Small intestine (tissue), 7 donors: ENCODE results near the gene PSORS1C2. TPM values are rescaled to one million over a fixed set of nuclear protein-coding genes. Genes with fewer than 3 reads are reported as not detected.
A peak's percentile ranks its signal among the peaks of the same experiment; 100 is the strongest.

Experiments
- DNase-seq, 2 donors: peaks; one replicate each; pipeline versions ENCODE4 v3.0.0 to v3.0.0-alpha.2; 2013
- FAIRE-seq: peaks from 2 replicates; lab custom pipeline; 2012; peaks lifted over from hg19 to GRCh38; lab: Jason Lieb, UNC
- H3K27ac ChIP-seq, 3 donors: one replicate each; pipeline ENCODE4 v1.5.1; 2013; ENCODE audit warnings: low read length in 2 of 3, mild to moderate bottlenecking in 2 of 3, control low read depth in 1 of 3, inconsistent platforms in 1 of 3, low read depth in 1 of 3, moderate library complexity in 1 of 3
- H3K27me3 ChIP-seq, 3 donors: one replicate each; pipeline ENCODE4 v1.6.1; 2013; ENCODE audit warnings: low read length in 3 of 3, inconsistent platforms in 1 of 3; ENCODE audit not compliant: control insufficient read depth in 3 of 3, insufficient read depth in 3 of 3
- H3K36me3 ChIP-seq, 3 donors: one replicate each; pipeline ENCODE4 v1.6.1; 2013; ENCODE audit warnings: low read length in 3 of 3, inconsistent platforms in 1 of 3, low read depth in 1 of 3, mild to moderate bottlenecking in 1 of 3, moderate library complexity in 1 of 3; ENCODE audit not compliant: control insufficient read depth in 3 of 3, insufficient read depth in 2 of 3
- H3K4me1 ChIP-seq, 3 donors: one replicate each; pipeline ENCODE4 v1.6.1; 2013; ENCODE audit warnings: low read length in 2 of 3, inconsistent platforms in 1 of 3, low read depth in 1 of 3, mild to moderate bottlenecking in 1 of 3, moderate library complexity in 1 of 3; ENCODE audit not compliant: control insufficient read depth in 3 of 3, insufficient read depth in 2 of 3
- H3K4me3 ChIP-seq, 3 donors: one replicate each; pipeline ENCODE4 v1.5.1; 2013; ENCODE audit warnings: low read length in 3 of 3, control low read depth in 1 of 3, inconsistent platforms in 1 of 3, low read depth in 1 of 3, mild to moderate bottlenecking in 1 of 3, moderate library complexity in 1 of 3
- H3K9me3 ChIP-seq, 2 donors: one replicate each; pipeline ENCODE4 v1.6.1; 2013; ENCODE audit warnings: low read depth in 1 of 2, low read length in 1 of 2; ENCODE audit not compliant: control insufficient read depth in 2 of 2, insufficient read depth in 1 of 2
- WGBS, 3 donors: extraction: QIAGEN DNeasy Blood & Tissue Kit; methylation state at CpG; one replicate each; pipeline ENCODE4 v1.1.7; 2013; 5-methylcytosine and 5-hydroxymethylcytosine counted together
- polyA plus RNA-seq, 4 donors: library from polyadenylated mRNA; stranded (reverse) in 3 of 4; unstranded in 1 of 4; fragments of 200-250 nt in 3 of 4; fragments of 120-200 nt in 1 of 4; gene quantifications; one replicate each; pipeline versions ENCODE4 v1.2.1 to v1.2.3, GENCODE V29; 2013
- donor health status: healthy with polysubstance abuse.
- donor health status: control.
- donor health status: control.
- donor health status: Bipolar disorder and iron deficiency.
- donor health status: healthy.

PSORS1C2 gene
- polyA plus RNA-seq, 4 donors, result not detected

GRCh38 chr6:31091680-31092079, 47.2 kb downstream of the PSORS1C2 start:
- no peak overlapping the region for H3K27ac ChIP-seq

GRCh38 chr6:31090973-31091364, 47.9 kb downstream of the PSORS1C2 start:
- Histone ChIP-seq H3K27ac (no peak overlapping the region), H3K36me3 (no peaks in the 10 kb centered on the region), H3K27me3 (no peaks in the 10 kb centered on the region), H3K4me1 (no peaks in the 10 kb centered on the region), H3K9me3 (peaks cover 0 to 4% of the 10 kb centered on the region in 2 donors), H3K4me3 (no peak overlapping the region)
- DNase-seq (peak in 1 of 2 donors; percentile 48), FAIRE-seq (no peak)
- 81 to 83% (median 83%) methylated on average over 6 of the region's 6 CpGs for WGBS, 3 donors

More at GRCh38 chr6:31091680-31092079, 47.2 kb downstream of the PSORS1C2 start:
- Histone ChIP-seq H3K27me3 (no peaks in the 10 kb centered on the region), H3K4me1 (no peaks in the 10 kb centered on the region), H3K36me3 (no peaks in the 10 kb centered on the region), H3K4me3 (no peak overlapping the region), H3K9me3 (peaks cover 0 to 4% of the 10 kb centered on the region in 2 donors)
- FAIRE-seq, result no peak
- 26 to 35% (median 34%) methylated on average over 3 of the region's 3 CpGs for WGBS, 3 donors
- peak in 1 of 2 donors; percentile 45 for DNase-seq

GRCh38 chr6:31090275-31090972, 48.4 kb downstream of the PSORS1C2 start:
- H3K9me3 ChIP-seq, result peaks cover 0 to 4% of the 10 kb centered on the region in 2 donors
- no peak for FAIRE-seq
- 87 to 88% (median 88%) methylated on average over 3 of the region's 3 CpGs for WGBS, 3 donors
- no peak overlapping the region for H3K4me3 ChIP-seq
- no peak for DNase-seq
- peaks cover 0 to 3% (median 0%) of the 10 kb centered on the region in 3 donors for H3K27me3 ChIP-seq
- no peaks in the 10 kb centered on the region for H3K4me1 ChIP-seq
- no peaks in the 10 kb centered on the region for H3K36me3 ChIP-seq
- H3K27ac ChIP-seq, result no peak overlapping the region

Other genes starting within 250 kb of the PSORS1C2 start
- gene GTF2H4, start 230.9 kb downstream of the PSORS1C2 start, polyA plus RNA-seq, result 10 to 100 TPM; 21.5 to 22.3 (median 22.1) TPM
- 10 to 100 TPM; 25.4 to 54.9 (median 41.9) TPM for gene VARS2, start 224.8 kb downstream of the PSORS1C2 start, polyA plus RNA-seq
- gene SFTA2, start 206.9 kb downstream of the PSORS1C2 start, polyA plus RNA-seq, result 1 to 10 TPM in 2 of 4 donors, under 1 TPM in 1, not detected in 1; 0.83 to 3.2 (median 1.6) TPM
- gene MUCL3, start 198.1 kb downstream of the PSORS1C2 start, polyA plus RNA-seq, result 1 to 10 TPM in 2 of 4 donors, under 1 TPM in 2; 0.01 to 1.1 (median 0.57) TPM
- under 1 TPM in 3 of 4 donors, not detected in 1; 0.22 to 0.89 (median 0.81) TPM for gene MUC21, start 155.3 kb downstream of the PSORS1C2 start, polyA plus RNA-seq
- gene MUC22, start 128.6 kb downstream of the PSORS1C2 start, polyA plus RNA-seq, result not detected
- not detected for gene C6orf15, start 26.5 kb downstream of the PSORS1C2 start, polyA plus RNA-seq
- gene PSORS1C1, start 24.3 kb downstream of the PSORS1C2 start, polyA plus RNA-seq, result 10 to 100 TPM in 2 of 4 donors, 1 to 10 TPM in 1, under 1 TPM in 1; 0.19 to 40.5 (median 19.6) TPM
- gene CDSN, start 18.6 kb downstream of the PSORS1C2 start, polyA plus RNA-seq, result under 1 TPM in 1 of 4 donors, not detected in 3; 0.07 TPM
- gene CCHCR1, start 18.7 kb upstream of the PSORS1C2 start, polyA plus RNA-seq, result 10 to 100 TPM; 13.2 to 29.0 (median 15.1) TPM
- 10 to 100 TPM in 1 of 4 donors, 1 to 10 TPM in 3; 1.8 to 12.8 (median 4.9) TPM for gene TCF19, start 19.5 kb upstream of the PSORS1C2 start, polyA plus RNA-seq
- 10 to 100 TPM in 2 of 4 donors, 1 to 10 TPM in 1, under 1 TPM in 1; 0.10 to 32.0 (median 18.4) TPM for gene POU5F1, start 31.6 kb upstream of the PSORS1C2 start, polyA plus RNA-seq
- gene HLA-C, start 133.0 kb upstream of the PSORS1C2 start, polyA plus RNA-seq, result 100 to 1,000 TPM; 219 to 486 (median 456) TPM
- gene HLA-B, start 218.1 kb upstream of the PSORS1C2 start, polyA plus RNA-seq, result 1,000 to 10,000 TPM in 2 of 4 donors, 100 to 1,000 TPM in 2; 282 to 2,421 (median 1,159) TPM